AG10803 (cell line): Measurements from ENCODE around the gene CTNND2.

Source experiments
- DNase-seq: peaks from one replicate; pipeline ENCODE4 v3.0.0; 2010; ENCODE audit warnings: low read depth
- H3K4me3 ChIP-seq: 2 replicates; pipeline ENCODE4 v1.5.1; 2011; ENCODE audit warnings: mild to moderate bottlenecking, low read length, control low read depth
- TF ChIP-seq, protein P1 (sequence below): conservative IDR thresholded peaks from 2 replicates; pipeline ENCODE4 v1.5.1; 2011; ENCODE audit warnings: mild to moderate bottlenecking, low read length, control low read depth, inconsistent platforms

CTNND2 gene

DNA sequence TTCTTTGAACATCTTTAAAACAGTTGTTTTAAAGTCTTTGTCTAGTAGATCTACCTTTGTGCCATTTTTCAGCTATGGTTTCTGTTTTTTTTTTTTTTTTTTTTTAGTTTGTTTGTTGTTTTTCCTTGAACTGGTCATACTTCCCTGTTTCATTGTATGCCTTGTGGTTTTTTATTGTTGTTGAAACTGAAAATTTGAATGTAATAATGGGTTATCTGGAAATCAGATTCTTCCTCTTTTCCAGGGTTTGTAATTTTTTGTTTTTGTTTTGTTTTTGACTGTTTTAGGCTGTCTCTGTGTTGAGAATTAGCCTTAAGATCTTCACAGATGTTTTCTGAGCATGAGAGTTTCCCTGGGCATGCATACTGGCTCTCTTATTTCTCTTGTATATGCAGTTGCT lies 873.6 kb downstream of the CTNND2 start:
- no peak overlapping the region for H3K4me3 ChIP-seq
- DNase-seq, result no peak
- TF ChIP-seq, protein P1, sequence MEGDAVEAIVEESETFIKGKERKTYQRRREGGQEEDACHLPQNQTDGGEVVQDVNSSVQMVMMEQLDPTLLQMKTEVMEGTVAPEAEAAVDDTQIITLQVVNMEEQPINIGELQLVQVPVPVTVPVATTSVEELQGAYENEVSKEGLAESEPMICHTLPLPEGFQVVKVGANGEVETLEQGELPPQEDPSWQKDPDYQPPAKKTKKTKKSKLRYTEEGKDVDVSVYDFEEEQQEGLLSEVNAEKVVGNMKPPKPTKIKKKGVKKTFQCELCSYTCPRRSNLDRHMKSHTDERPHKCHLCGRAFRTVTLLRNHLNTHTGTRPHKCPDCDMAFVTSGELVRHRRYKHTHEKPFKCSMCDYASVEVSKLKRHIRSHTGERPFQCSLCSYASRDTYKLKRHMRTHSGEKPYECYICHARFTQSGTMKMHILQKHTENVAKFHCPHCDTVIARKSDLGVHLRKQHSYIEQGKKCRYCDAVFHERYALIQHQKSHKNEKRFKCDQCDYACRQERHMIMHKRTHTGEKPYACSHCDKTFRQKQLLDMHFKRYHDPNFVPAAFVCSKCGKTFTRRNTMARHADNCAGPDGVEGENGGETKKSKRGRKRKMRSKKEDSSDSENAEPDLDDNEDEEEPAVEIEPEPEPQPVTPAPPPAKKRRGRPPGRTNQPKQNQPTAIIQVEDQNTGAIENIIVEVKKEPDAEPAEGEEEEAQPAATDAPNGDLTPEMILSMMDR, result no peak

DNA sequence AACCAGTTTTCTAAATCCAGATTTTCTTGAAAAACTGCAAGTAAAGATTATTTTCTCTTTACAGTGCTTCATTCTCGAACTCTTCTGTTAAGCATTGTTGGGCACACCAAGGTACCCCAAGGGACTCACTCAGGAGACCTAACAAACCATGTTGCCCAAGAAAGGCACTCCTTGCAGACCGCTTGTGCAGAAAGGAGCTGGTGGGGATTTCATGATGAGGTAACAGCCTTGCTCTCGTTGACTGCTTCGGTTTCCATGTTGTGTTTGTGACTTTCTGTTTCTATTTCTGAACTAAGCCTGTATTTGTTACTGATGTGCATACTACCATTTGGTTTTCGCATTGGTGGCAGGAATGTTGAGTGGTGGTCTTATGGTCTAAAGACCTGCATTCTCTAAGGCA lies 876.6 kb downstream of the CTNND2 start:
- no peak for DNase-seq
- no peak overlapping the region for H3K4me3 ChIP-seq
- TF ChIP-seq, protein P1, result no peak

DNA sequence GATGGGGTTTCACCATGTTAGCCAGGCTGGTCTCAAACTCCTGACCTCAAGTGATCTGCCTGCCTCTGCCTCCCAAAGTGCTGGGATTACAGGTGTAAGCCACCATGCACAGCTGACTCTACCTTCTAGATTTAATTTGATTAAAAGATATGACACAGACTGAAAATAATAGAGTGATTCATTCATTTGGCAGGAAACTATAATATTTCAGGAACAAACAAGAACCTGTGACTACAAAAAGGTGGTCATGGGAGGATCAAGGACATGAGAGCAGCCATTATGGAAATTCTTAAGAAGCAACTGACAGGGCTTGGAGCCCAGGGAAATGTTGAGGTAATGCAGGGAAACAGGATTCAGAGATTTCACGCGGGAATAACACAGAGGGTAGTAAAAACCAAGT lies 877.7 kb downstream of the CTNND2 start:
- no peak for DNase-seq
- no peak overlapping the region for H3K4me3 ChIP-seq
- TF ChIP-seq, protein P1, result no peak

DNA sequence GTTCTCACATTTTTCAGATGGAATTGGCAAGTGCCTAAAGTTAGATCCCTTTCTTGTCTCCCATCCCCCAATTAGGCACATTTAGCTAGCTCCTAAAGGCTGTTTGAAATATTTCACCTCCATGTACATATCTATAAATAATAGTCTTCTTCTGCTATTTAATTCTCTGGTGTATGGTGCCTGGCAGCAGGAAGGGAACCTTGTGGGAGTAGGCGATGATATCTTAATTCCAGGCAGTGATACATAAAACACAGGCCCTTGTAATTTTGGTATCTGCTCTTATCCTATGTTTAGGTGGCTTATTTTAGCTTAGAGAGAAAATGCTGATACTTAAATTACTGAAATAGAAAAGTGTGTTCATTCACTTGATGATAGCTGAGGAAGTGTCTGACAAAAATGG lies 880.3 kb downstream of the CTNND2 start:
- H3K4me3 ChIP-seq, result no peak overlapping the region
- TF ChIP-seq, protein P1, result no peak
- no peak for DNase-seq

DNA sequence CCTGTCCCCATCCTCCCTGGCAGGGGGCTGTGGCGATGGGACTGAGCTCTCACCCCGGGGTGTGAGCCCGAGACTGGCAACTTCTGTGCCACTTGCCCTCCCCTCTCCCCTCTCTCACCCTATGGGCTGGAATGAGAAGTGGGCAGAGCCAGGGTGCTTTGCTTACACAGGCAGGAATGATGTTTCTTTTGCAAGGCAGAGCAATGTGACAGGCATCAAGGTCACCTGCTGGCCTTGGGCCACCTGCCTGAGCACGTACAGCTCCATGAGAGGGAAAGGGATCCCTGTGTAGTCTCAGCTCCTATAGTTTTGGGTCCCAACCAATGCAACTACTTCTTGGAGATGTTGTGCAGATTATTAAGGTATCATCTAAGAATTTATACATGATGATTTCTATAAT lies 890.5 kb downstream of the CTNND2 start:
- H3K4me3 ChIP-seq, result no peak overlapping the region
- TF ChIP-seq, protein P1, result no peak
- no peak for DNase-seq

DNA sequence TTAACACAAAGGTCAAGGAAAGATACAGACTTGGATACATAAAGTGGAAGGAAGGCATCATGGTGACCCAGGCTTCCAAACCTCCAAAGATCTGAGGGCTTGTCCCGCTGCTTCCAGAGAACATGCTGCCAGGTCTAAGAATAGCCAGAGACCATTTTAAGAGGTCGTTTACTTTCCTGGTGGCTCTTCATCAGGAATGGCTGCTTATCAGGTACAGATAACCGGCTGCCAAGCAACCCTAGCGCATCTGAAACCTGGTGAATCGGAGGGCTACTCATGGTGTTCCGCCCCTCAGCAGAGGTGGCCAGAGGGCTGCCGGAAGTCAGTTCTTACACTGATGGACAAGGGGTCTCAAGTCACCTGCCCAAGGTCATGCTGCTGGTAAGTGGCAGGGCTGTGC lies 892.0 kb downstream of the CTNND2 start:
- TF ChIP-seq, protein P1, result no peak
- H3K4me3 ChIP-seq, result no peak overlapping the region
- DNase-seq, result no peak

DNA sequence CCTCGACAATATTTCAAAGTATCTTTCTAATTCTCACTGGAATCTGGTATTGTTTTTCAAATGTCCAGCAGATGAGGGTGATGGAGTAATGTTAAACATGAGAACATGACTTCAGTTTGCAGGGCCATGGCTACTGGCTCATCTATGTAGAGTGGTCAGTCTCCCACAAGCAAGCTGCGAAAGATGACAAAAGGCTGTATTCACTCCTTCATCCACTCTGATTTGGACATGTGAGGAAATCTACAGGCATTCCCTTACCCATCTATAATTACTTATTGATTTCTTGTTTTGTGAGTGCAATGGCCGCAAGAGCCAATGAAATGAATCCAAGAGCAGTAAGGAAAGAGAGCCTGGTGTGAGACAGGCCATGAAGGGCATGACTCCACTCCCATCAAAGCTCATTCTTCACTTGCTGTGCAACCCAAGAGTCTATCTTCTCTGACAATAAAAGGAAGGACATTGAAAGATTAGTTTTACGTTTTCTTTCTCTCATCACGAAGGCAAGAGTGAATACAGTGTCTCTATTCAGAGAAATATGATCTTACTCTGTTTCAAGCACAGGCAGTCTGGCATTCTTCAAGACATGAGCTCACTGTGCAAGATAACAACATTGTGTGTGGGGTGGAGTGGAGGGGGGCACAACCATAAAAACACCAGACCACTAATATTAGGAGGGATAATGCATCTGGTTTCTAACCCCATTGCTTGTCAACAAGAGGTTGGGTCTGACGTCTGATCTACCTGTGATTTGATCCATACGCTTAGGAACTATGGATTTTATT lies 893.6 kb downstream of the CTNND2 start:
- TF ChIP-seq, protein P1, result no peak
- DNase-seq, result no peak
- no peak overlapping the region for H3K4me3 ChIP-seq
